Tibial artery (tissue), 4 donors: ENCODE data around the gene C11orf54.

Source experiments
- DNase-seq, 2 donors: peaks; one replicate each; pipeline ENCODE4 v3.0.0-alpha.2; 2019
- H3K27ac ChIP-seq, 2 donors: fragments of 200-600 bp; sonication (generic) in 1 of 2; 1 replicate in 1 of 2; 2 replicates in 1 of 2; pipeline ENCODE4 v1.5.1; 2018 to 2019; ENCODE audit warnings: mild to moderate bottlenecking in 1 of 2
- H3K27me3 ChIP-seq, 2 donors: fragments of 200-600 bp; sonication (generic) in 1 of 2; one replicate each; pipeline versions ENCODE4 v1.5.1 to v1.6.0; 2016 to 2019
- H3K36me3 ChIP-seq, 3 donors: fragments of 200-600 bp; sonication (generic) in 2 of 3; one replicate each; pipeline ENCODE4 v1.5.1; 2016 to 2019; ENCODE audit warnings: mild to moderate bottlenecking in 2 of 3
- H3K4me1 ChIP-seq, 4 donors: fragments of 200-600 bp; sonication (generic) in 2 of 4; 1 replicate in 3 of 4; 2 replicates in 1 of 4; pipeline ENCODE4 v1.5.1; 2016 to 2019
- H3K4me3 ChIP-seq, 2 donors: fragments of 200-600 bp; sonication (generic) in 1 of 2; 1 replicate in 1 of 2; 2 replicates in 1 of 2; pipeline ENCODE4 v1.5.1; 2018 to 2019; ENCODE audit warnings: mild to moderate bottlenecking in 2 of 2
- H3K9me3 ChIP-seq, 3 donors: fragments of 200-600 bp; sonication (generic) in 1 of 3; one replicate each; pipeline ENCODE4 v1.5.1; 2016 to 2019
- intact Hi-C: fragments of 100-400 bp; cut with DNase I; formaldehyde crosslinking; loops from one replicate; pipeline ENCODE4 v1.15.0; 2023; ENCODE audit warnings: low total_unique reads
- TF ChIP-seq, protein P1 (sequence below), 2 experiments: fragments of 200-600 bp in 1 of 2; fragments of 450-650 bp in 1 of 2; IDR thresholded peaks; one replicate each; pipeline ENCODE4 v1.5.1; 2017 to 2019; ENCODE audit warnings: antibody characterized with exemption in 2 of 2, mild to moderate bottlenecking in 1 of 2, moderate library complexity in 1 of 2

C11orf54 gene

GRCh38 chr11:93796441-93797231 is 55.2 kb downstream of the C11orf54 start:
- Histone ChIP-seq H3K27me3 (no peaks in the 10 kb centered on the region), H3K4me3 (no peak overlapping the region), H3K36me3 (peaks cover 89 to 94% (median 92%) of the 10 kb centered on the region in 3 donors), H3K27ac (no peak overlapping the region), H3K4me1 (no peaks in the 10 kb centered on the region), H3K9me3 (no peaks in the 10 kb centered on the region)
- intact Hi-C loops: no loop called here
- TF ChIP-seq, protein P1, sequence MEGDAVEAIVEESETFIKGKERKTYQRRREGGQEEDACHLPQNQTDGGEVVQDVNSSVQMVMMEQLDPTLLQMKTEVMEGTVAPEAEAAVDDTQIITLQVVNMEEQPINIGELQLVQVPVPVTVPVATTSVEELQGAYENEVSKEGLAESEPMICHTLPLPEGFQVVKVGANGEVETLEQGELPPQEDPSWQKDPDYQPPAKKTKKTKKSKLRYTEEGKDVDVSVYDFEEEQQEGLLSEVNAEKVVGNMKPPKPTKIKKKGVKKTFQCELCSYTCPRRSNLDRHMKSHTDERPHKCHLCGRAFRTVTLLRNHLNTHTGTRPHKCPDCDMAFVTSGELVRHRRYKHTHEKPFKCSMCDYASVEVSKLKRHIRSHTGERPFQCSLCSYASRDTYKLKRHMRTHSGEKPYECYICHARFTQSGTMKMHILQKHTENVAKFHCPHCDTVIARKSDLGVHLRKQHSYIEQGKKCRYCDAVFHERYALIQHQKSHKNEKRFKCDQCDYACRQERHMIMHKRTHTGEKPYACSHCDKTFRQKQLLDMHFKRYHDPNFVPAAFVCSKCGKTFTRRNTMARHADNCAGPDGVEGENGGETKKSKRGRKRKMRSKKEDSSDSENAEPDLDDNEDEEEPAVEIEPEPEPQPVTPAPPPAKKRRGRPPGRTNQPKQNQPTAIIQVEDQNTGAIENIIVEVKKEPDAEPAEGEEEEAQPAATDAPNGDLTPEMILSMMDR (IDR thresholded peaks at IDR 0.05): no peak
- DNase-seq: no peak

DNA sequence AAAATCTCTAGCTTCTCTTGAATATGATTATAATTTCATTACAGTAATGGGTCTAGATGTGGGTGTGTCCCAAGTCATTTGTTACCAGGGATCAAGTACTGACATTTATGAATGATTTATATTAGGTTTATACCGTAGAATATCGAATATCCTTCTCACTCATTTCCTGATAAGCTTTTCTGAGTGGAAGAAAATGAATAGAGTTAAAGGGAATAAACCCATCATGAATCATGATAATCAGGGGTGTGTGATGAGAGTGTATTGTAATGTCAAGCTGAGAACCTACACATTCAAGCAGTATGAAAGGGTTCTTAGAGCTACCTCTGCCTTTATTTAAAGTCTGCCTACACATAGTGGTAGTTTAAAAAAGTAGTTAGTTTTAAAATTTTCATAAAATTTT is 59.9 kb downstream of the C11orf54 start:
- Histone ChIP-seq H3K27me3 (no peaks in the 10 kb centered on the region), H3K36me3 (peaks cover 77 to 91% (median 81%) of the 10 kb centered on the region in 3 donors), H3K4me3 (no peak overlapping the region), H3K27ac (no peak overlapping the region), H3K9me3 (no peaks in the 10 kb centered on the region), H3K4me1 (no peaks in the 10 kb centered on the region)
- no peak for DNase-seq
- intact Hi-C loops: no loop called here
- TF ChIP-seq, protein P1 (IDR thresholded peaks at IDR 0.05): no peak

DNA sequence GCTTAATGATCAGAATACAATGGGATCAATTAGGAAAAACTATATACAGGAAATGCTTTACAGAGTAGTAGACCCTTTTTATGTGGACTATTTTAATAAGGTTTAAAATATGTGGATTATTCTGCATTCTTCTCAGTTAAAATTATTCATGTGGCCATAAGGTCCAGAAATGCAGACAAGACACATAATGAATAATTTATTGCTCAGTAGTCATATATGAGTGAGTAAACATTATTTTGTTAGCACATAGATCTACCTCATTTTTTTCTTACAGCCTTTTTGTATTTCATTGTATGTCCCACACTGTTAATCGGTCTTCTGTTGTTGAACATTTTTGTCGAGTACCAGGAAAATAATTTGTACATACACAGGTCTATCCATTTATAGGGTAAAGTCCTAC is 63.4 kb downstream of the C11orf54 start:
- intact Hi-C loops: no loop called here
- H3K9me3 ChIP-seq: no peaks in the 10 kb centered on the region
- DNase-seq: no peak
- H3K4me1 ChIP-seq: no peaks in the 10 kb centered on the region
- H3K27me3 ChIP-seq: no peaks in the 10 kb centered on the region
- no peak overlapping the region for H3K4me3 ChIP-seq
- TF ChIP-seq, protein P1 (IDR thresholded peaks at IDR 0.05): no peak
- H3K27ac ChIP-seq: no peak overlapping the region
- peaks cover 69 to 91% (median 78%) of the 10 kb centered on the region in 3 donors for H3K36me3 ChIP-seq

- no peak for DNase-seq
- TF ChIP-seq, protein P1 (IDR thresholded peaks at IDR 0.05): no peak
- Histone ChIP-seq H3K9me3 (no peaks in the 10 kb centered on the region), H3K27ac (no peak overlapping the region), H3K27me3 (no peaks in the 10 kb centered on the region), H3K36me3 (peaks cover 74 to 96% (median 83%) of the 10 kb centered on the region in 3 donors), H3K4me3 (no peak overlapping the region), H3K4me1 (no peaks in the 10 kb centered on the region)
- intact Hi-C loops: no loop called here
These were observed 66.5 kb downstream of the C11orf54 start for GRCh38 chr11:93807980-93808379.

GRCh38 chr11:93813974-93814373 is 72.5 kb downstream of the C11orf54 start:
- Histone ChIP-seq H3K27ac (no peak overlapping the region), H3K27me3 (no peaks in the 10 kb centered on the region), H3K4me1 (no peaks in the 10 kb centered on the region), H3K4me3 (no peak overlapping the region), H3K36me3 (peaks cover 59 to 85% (median 83%) of the 10 kb centered on the region in 3 donors), H3K9me3 (no peaks in the 10 kb centered on the region)
- intact Hi-C loops: no loop called here
- no peak for DNase-seq
- TF ChIP-seq, protein P1 (IDR thresholded peaks at IDR 0.05): no peak
